HAP-1 (cell line): ENCODE results near the gene SLC26A5.
"Not testable (repeated sequence)": the region's sequence is repeated elsewhere in the genome, so short reads cannot be mapped to it uniquely, and the experiment has no call there.

Source experiments
- DNase-seq, 2 experiments: peaks; one replicate each; pipeline ENCODE4 v3.0.0-alpha.2; 2016 to 2020; ENCODE audit warnings: low spot score in 2 of 2
- H3K27me3 ChIP-seq: fragments of 250-450 bp; sonication (Bioruptor Pico); 2 replicates; pipeline ENCODE4 v1.5.1; 2020; ENCODE audit warnings: low read depth, mild to moderate bottlenecking, moderate library complexity
- H3K36me3 ChIP-seq: fragments of 250-450 bp; sonication (Bioruptor Pico); replicated peaks from 2 replicates; pipeline ENCODE4 v1.5.1; 2020; ENCODE audit warnings: mild to moderate bottlenecking
- H3K4me1 ChIP-seq: fragments of 250-450 bp; sonication (Bioruptor Pico); 2 replicates; pipeline ENCODE4 v1.5.1; 2020; ENCODE audit warnings: mild to moderate bottlenecking
- H3K4me3 ChIP-seq: fragments of 250-450 bp; sonication (Bioruptor Pico); 2 replicates; pipeline ENCODE4 v1.5.1; 2020; ENCODE audit warnings: mild to moderate bottlenecking, moderate library complexity
- H3K9me3 ChIP-seq: fragments of 250-450 bp; sonication (Bioruptor Pico); 2 replicates; pipeline ENCODE4 v1.5.1; 2020; ENCODE audit warnings: mild to moderate bottlenecking, moderate library complexity
- in situ Hi-C: fragments of 300-500 bp; cut with MboI; formaldehyde crosslinking; loops from 3 replicates; pipeline ENCODE4 v1.14.3; 2020; ENCODE audit warnings: low sequenced_read_pairs, inconsistent platforms, mixed read lengths

SLC26A5 gene

GRCh38 chr7:103432712-103433111, 13.3 kb downstream of the SLC26A5 start:
- Histone ChIP-seq H3K36me3 (no peaks in the 10 kb centered on the region), H3K9me3 (peaks cover 3% of the 10 kb centered on the region; the same call in 1 of the 2 replicates), H3K4me1 (no peaks in the 10 kb centered on the region), H3K27me3 (peaks cover 11% of the 10 kb centered on the region), H3K4me3 (no peak overlapping the region)
- DNase-seq = no peak
- in situ Hi-C loops = no loop called here

- Histone ChIP-seq H3K4me3 (no peak overlapping the region), H3K9me3 (no peaks in the 10 kb centered on the region), H3K4me1 (no peaks in the 10 kb centered on the region), H3K36me3 (no peaks in the 10 kb centered on the region), H3K27me3 (no peaks in the 10 kb centered on the region)
- no peak for DNase-seq
- in situ Hi-C loops = no loop called here
These were observed 20.8 kb downstream of the SLC26A5 start for GRCh38 chr7:103425177-103425576.

GRCh38 chr7:103423467-103424179, 22.4 kb downstream of the SLC26A5 start:
- H3K27me3 ChIP-seq = no peaks in the 10 kb centered on the region
- H3K4me1 ChIP-seq = no peaks in the 10 kb centered on the region
- no peaks in the 10 kb centered on the region for H3K36me3 ChIP-seq
- H3K9me3 ChIP-seq = no peaks in the 10 kb centered on the region
- no peak for DNase-seq
- in situ Hi-C loops = no loop called here
- no peak overlapping the region for H3K4me3 ChIP-seq

DNA sequence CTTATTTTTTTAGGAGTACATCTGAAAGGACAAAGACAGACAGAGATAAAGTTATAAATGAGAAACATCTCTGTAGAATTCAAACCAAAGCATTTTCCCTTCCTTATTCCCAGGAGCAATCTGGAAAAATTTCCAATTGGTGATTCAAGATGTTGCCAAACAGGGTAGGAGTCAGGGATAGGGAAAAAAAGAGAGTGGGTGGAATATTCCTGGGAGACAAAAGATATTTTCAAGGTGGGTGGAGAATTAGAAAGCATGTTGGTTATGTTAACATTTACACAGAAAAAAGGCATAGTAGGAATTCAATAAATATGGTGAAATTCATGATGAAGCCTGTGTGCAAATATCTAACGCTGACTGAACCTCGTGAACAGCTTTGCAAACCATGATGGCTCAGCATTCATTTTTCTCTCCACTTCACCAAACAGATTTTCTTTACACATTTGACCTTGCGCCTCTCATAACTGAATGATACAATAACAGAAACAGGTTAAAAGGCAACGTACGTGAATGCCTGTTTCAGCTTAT, 25.1 kb downstream of the SLC26A5 start:
- no peaks in the 10 kb centered on the region for H3K4me1 ChIP-seq
- no peaks in the 10 kb centered on the region for H3K36me3 ChIP-seq
- no peaks in the 10 kb centered on the region for H3K27me3 ChIP-seq
- DNase-seq = no peak
- no peaks in the 10 kb centered on the region for H3K9me3 ChIP-seq
- in situ Hi-C loops = no loop called here
- no peak overlapping the region for H3K4me3 ChIP-seq

DNA sequence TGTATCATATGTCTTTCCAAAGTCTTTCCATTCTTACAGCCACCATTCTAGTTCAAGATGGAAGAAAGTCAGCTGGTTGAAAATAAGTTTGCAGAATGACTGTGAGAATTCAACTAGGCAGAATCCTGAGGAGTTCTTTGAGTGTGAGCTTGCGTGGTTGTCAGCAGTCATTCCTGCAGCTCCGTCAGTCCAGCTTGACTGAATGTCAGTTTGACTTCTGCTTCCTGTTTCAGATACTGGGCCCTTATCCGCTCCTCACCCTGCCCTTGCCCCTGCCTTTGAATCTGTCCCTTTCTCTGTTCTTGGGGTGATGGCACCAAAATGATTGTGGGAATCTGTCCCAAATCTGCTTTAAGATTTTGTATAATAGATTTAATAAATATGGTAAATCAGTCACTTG, 27.8 kb downstream of the SLC26A5 start:
- in situ Hi-C loops = no loop called here
- Histone ChIP-seq H3K4me1 (no peaks in the 10 kb centered on the region), H3K9me3 (no peaks in the 10 kb centered on the region), H3K36me3 (no peaks in the 10 kb centered on the region), H3K27me3 (0 out of 2 replicates have a peak, but pooled peaks cover 2% of the 10 kb centered on the region), H3K4me3 (no peak overlapping the region)
- no peak for DNase-seq

DNA sequence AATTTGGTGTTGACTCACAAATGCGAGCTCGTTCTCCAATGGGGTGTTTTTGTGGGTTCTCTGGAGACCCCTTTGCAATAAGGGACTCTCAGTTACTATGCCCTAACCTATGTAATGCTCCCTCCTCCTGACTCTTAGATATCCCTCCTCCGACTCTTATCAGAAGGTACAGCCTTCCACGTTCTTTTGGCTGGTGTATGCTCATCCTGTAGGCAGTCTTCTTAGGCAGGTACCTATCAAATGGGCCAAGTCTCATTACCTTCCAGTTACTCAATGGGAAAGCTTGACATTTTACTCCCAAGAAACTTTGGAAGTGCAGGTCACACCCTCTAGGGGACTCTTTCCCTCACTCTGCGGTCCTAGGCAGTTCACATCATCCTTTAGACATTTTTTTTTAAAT, 32.6 kb downstream of the SLC26A5 start:
- in situ Hi-C loops = no loop called here
- H3K27me3 ChIP-seq = 0 out of 2 replicates have a peak, but pooled peaks cover 2% of the 10 kb centered on the region
- no peak for DNase-seq

GRCh38 chr7:103412151-103412550, 33.9 kb downstream of the SLC26A5 start:
- no peaks in the 10 kb centered on the region for H3K4me1 ChIP-seq
- H3K36me3 ChIP-seq = no peaks in the 10 kb centered on the region
- H3K27me3 ChIP-seq = 0 out of 2 replicates have a peak, but pooled peaks cover 2% of the 10 kb centered on the region
- no peak overlapping the region for H3K4me3 ChIP-seq
- in situ Hi-C loops = no loop called here
- no peak for DNase-seq
- no peaks in the 10 kb centered on the region for H3K9me3 ChIP-seq

More for the DNA sequence above, 32.6 kb downstream of the SLC26A5 start:
- H3K36me3 ChIP-seq = no peaks in the 10 kb centered on the region
- no peaks in the 10 kb centered on the region for H3K9me3 ChIP-seq
- no peak overlapping the region for H3K4me3 ChIP-seq
- no peaks in the 10 kb centered on the region for H3K4me1 ChIP-seq

GRCh38 chr7:103405789-103406613, 40.0 kb downstream of the SLC26A5 start:
- in situ Hi-C loops, H3K4me1 ChIP-seq, H3K9me3 ChIP-seq, H3K4me3 ChIP-seq, H3K36me3 ChIP-seq, DNase-seq: not testable (repeated sequence)
- peaks cover 11% of the 10 kb centered on the region for H3K27me3 ChIP-seq

DNA sequence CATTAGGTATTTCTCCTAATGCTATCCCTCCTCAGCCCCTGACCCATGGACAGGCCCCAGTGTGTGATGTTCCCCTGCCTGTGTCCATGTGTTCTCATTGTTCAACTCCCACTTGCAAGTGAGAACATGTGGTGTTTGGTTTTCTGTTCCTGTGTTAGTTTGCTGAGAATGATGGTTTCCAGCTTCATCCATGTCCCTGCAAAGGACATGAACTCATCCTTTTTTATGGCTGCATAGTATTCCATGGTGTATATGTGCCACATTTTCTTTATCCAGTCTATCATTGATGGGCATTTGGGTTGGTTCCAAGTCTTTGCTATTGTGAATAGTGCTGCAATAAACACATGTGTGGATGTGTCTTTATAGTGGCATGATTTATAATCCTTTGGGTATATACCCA, 46.3 kb downstream of the SLC26A5 start:
- H3K36me3 ChIP-seq, DNase-seq, H3K27me3 ChIP-seq, H3K9me3 ChIP-seq, in situ Hi-C loops, H3K4me3 ChIP-seq, H3K4me1 ChIP-seq: not testable (repeated sequence)

DNA sequence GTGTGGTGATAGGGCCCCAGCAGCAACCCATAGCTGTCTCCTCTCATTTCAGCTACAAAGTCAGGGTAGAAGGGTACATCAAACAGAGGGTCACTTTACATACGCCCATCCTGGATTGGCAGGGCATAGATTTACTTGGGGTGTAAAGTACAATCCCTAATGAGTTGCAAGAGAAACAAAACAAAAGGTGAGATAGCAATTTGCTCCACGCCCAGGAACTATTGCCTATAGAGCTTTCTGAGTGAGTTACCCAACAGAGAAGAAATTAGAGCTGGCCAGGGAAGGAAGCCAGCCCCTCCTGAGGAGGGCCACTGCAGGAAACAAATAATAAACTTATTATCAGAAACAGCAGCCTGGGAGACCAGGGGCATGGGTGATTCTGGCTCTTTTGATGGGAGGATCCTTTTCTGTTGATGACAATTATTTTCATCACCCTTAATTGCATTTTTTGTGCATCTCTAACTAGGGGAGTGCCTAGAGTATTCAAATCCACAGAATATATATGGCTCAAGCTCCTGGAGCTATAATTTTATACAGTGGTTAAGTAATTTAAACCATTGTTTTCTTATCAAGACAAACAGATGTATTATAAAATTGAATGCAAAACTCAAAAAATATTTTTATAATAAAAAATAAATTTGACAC, 47.4 kb downstream of the SLC26A5 start:
- no peak for DNase-seq
- Histone ChIP-seq H3K9me3 (no peaks in the 10 kb centered on the region), H3K4me1 (no peaks in the 10 kb centered on the region), H3K36me3 (no peaks in the 10 kb centered on the region), H3K27me3 (no peaks in the 10 kb centered on the region; the same call in 1 of the 2 replicates), H3K4me3 (no peak overlapping the region)
- in situ Hi-C loops = no loop called here

DNA sequence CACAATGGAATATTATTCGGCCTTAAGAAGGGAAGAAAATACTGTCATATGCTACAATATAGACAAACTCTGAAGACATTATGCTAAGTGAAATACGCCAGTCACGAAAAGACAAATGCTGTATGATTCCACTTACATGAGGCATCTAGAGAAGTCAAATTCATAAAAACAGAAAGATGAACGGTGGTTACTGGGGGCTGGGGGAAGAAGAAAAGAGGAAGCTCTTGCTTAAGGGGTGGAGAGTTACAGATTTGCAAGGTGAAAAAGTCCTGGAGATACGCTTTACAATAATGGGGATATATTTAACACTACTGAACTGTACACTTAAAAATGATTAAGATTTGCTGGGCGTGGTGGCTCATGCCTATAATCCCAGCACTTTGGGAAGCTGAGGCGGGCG, 49.5 kb downstream of the SLC26A5 start:
- H3K9me3 ChIP-seq = no peaks in the 10 kb centered on the region
- DNase-seq = no peak
- in situ Hi-C loops = no loop called here
- no peaks in the 10 kb centered on the region for H3K36me3 ChIP-seq
- no peaks in the 10 kb centered on the region for H3K4me1 ChIP-seq
- no peaks in the 10 kb centered on the region for H3K27me3 ChIP-seq
- no peak overlapping the region for H3K4me3 ChIP-seq

DNA sequence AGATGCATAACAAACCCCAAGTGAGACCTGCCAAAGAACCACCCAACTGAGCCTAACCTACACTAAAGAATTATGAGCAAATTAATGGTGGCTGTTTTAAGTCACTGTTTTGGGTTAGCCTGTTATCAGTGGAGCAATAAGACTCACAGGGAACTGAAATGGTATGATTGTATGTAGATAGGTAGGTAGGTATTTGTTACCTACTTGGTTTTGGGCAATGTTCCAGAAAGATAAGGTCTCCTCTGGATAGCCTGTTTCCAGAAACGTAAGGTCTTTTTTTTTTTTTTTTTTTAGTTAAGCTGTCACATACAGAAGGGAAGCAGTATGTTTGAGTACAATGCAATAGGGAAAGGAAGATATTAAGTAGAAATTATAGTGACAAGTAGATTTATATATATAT, 50.9 kb downstream of the SLC26A5 start:
- Histone ChIP-seq H3K4me1 (no peaks in the 10 kb centered on the region), H3K9me3 (no peaks in the 10 kb centered on the region), H3K36me3 (no peaks in the 10 kb centered on the region), H3K27me3 (0 out of 2 replicates have a peak, but pooled peaks cover 2% of the 10 kb centered on the region), H3K4me3 (no peak overlapping the region)
- in situ Hi-C loops = no loop called here
- no peak for DNase-seq

GRCh38 chr7:103394566-103394965, 51.4 kb downstream of the SLC26A5 start:
- in situ Hi-C loops = no loop called here
- Histone ChIP-seq H3K27me3 (peaks cover 6% of the 10 kb centered on the region; the same call in 1 of the 2 replicates), H3K4me1 (no peaks in the 10 kb centered on the region), H3K36me3 (no peaks in the 10 kb centered on the region), H3K9me3 (no peaks in the 10 kb centered on the region), H3K4me3 (no peak overlapping the region)
- DNase-seq = no peak

GRCh38 chr7:103391976-103392375, 54.0 kb downstream of the SLC26A5 start:
- H3K4me1 ChIP-seq = no peaks in the 10 kb centered on the region
- H3K27me3 ChIP-seq = peaks cover 10% of the 10 kb centered on the region
- no peak for DNase-seq
- H3K4me3 ChIP-seq = no peak overlapping the region
- in situ Hi-C loops = no loop called here
- H3K36me3 ChIP-seq = no peaks in the 10 kb centered on the region
- no peaks in the 10 kb centered on the region for H3K9me3 ChIP-seq
